Epithelial cell of proximal tubule (primary cell): Measurements from ENCODE around the gene ARPC5. TPM values are rescaled to one million over a fixed set of nuclear protein-coding genes. Genes with fewer than 3 reads are reported as not detected.
"Not testable (repeated sequence)": the region's sequence is repeated elsewhere in the genome, so short reads cannot be mapped to it uniquely, and the experiment has no call there.

Experiments
- DNase-seq: peaks from one replicate; pipeline ENCODE4 v3.0.0-alpha.2; 2011; ENCODE audit warnings: low read depth
- H3K4me3 ChIP-seq: 2 replicates; pipeline ENCODE4 v1.5.1; 2011; ENCODE audit warnings: low read depth, mild to moderate bottlenecking, low read length
- total RNA-seq: library from RNA; depleted of rRNA; stranded (reverse); fragments of >200 nt; gene quantifications from 2 replicates; pipeline ENCODE4 v1.2.3, GENCODE V29; 2015
- TF ChIP-seq, protein P1 (sequence below): conservative IDR thresholded peaks from 2 replicates; pipeline ENCODE4 v1.5.1; 2012; ENCODE audit warnings: low read depth, mild to moderate bottlenecking, low read length

Gene ARPC5
- total RNA-seq, 1 donor from 2014 or later: 94.4 TPM

DNA sequence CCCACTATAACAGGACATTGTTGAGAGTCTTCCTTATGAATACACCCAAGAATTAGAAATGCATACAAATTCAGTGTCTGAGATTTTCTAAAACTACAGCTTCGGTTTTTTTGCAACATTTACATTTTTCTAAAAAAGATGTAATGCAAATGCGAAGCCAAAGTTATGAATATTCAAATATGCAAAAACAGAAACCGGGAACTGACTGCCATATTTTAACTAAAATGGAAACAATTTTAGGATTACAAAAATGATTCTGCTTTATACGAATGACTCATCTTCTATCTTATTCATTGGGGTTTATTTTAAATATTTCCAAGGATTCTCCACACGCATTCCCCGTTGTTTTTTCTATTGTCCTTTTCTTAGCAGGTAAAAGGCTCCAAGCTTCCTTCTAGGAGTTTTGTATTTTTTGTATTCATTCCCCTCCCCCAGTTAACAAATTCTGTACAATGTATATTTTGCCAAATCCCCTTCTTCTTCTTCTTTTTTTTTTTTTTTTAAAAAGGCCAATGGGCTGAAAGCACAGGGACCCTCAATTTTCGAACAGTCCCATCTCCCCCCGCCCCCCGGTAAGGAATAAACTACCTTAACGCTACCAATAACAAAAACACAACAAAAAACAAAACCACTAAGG is 1.0 kb downstream of the ARPC5 start:
- H3K4me3 ChIP-seq: peak overlapping the region; percentile 75
- no peak for DNase-seq
- TF ChIP-seq, protein P1, sequence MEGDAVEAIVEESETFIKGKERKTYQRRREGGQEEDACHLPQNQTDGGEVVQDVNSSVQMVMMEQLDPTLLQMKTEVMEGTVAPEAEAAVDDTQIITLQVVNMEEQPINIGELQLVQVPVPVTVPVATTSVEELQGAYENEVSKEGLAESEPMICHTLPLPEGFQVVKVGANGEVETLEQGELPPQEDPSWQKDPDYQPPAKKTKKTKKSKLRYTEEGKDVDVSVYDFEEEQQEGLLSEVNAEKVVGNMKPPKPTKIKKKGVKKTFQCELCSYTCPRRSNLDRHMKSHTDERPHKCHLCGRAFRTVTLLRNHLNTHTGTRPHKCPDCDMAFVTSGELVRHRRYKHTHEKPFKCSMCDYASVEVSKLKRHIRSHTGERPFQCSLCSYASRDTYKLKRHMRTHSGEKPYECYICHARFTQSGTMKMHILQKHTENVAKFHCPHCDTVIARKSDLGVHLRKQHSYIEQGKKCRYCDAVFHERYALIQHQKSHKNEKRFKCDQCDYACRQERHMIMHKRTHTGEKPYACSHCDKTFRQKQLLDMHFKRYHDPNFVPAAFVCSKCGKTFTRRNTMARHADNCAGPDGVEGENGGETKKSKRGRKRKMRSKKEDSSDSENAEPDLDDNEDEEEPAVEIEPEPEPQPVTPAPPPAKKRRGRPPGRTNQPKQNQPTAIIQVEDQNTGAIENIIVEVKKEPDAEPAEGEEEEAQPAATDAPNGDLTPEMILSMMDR: no peak

DNA sequence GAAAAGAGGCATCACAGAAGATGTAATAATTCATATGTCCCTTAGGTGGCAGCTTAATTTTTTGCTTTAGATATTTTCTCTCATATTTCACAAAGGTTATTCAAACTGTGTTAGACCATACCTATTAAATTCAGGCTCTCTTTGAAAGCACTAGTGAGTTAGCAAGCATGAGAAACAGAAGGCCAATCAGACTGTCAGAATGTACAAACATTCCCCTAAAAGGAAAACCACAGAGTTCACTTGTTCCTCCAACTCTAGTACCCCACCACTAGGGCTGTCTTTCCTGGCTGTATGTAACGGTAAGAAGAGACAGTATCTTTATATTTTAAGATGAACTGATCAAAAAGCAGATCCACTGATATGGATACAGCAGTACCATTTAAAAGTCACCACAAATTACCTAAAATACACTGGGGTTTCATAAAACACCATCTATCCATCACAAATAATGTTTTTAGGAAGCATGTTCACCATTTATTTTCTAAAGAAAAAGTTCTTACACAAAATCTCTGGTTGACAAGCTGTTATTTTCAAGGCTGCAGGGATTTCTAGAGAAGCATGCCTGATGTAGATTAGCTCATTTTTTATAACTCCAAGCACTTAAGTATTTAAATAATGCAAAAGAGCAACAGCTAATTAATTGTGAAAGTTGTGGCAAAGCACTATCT is 1.8 kb downstream of the ARPC5 start:
- DNase-seq: no peak
- TF ChIP-seq, protein P1: peak; percentile 56
- H3K4me3 ChIP-seq: peak overlapping the region; percentile 75

DNA sequence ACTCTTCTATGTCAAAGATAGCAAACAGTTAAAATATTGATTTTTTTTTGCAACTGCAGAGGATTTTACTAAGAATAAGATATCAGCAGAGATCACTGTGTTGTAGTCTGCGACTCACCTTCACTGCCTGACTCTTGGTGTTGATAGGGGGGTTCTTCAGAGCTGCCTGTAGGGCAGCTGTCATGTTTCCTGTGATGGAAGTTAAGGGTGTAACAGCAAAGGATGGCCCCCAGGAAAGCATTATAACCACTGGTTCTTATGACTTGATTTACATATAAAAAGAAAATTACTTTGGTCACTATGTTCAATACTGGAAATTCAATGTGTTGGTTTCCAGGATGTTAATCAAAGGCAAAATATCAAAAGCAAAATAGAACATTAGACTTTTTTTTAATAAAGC is 2.6 kb downstream of the ARPC5 start:
- no peak for DNase-seq
- TF ChIP-seq, protein P1: no peak
- peak overlapping the region; percentile 75 for H3K4me3 ChIP-seq

DNA sequence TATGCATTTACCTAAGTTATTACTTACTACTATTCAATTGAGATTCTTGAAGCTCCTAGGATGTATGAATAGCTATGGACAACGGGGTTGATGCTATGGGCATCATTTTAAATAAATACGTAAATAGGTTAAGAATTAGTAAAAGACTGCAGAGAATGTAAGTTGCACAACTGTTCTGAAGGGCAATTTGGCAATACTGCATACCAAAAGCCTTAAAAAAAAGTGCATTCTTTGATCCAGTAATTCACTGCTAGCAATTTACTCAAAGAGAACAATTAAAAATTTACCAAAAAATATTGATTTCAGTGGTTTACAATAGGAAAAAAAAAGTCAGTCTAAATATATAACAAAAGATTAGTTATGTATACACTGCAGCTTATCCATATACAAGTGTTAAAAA is 3.5 kb downstream of the ARPC5 start:
- no peak overlapping the region for H3K4me3 ChIP-seq
- DNase-seq: no peak
- TF ChIP-seq, protein P1: no peak

DNA sequence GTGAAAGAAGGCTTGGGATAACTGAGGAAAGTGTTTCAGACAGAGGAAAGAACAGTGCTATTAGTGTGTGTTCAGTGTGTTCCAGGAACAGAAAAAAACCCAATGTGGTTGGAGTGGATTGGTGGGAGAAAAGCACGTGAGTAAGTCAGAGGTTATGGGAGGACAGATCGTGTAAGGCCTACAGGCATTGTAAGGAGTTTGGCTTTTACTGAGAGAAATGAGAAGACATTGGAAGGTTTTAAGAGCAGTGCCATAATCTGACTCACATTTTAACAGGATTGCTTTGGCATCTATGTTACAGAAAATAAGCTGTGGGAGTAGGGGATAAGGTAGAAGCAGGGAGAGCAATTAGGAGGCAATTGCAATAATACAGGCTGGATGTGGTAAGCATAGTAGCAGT is 4.8 kb downstream of the ARPC5 start:
- no peak overlapping the region for H3K4me3 ChIP-seq
- DNase-seq: no peak
- TF ChIP-seq, protein P1: no peak

DNA sequence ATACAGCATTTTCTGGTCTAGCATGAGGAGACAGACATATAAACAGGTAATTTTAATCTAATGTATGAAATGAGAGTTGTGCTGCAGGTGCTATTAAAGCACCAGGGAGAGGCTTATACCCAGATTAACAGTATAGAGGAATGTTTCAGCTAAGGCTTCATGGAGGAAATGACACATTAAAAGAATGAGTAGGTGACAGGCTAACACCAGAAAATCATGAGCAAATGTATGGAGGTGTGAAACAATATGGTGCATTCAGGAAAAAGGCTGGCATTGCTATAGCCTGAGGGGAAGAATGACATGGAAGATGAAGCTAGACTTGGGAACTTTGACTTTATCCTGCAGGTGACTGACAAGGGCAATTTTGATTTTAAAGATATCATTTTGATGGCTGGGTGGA is 7.0 kb downstream of the ARPC5 start:
- TF ChIP-seq, protein P1: no peak
- no peak for DNase-seq
- H3K4me3 ChIP-seq: no peak overlapping the region

DNA sequence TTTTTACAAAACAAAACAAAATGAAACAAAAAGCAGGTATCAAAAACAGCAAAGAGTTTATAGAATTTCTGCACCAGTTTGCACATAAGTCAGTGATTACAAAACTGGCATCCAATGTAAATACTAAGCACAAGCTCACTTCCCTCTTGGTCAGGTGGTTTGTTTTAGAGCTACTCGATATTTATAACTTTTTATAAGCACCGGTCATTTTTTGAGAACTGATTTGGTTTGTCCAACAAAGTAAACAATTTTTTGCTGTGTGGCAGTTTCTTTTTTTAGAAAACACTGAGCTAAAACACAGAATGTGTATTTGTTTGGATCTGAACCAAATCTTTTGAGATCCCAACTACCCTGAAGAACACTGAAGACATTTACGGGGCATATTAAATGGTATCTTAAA is 9.3 kb downstream of the ARPC5 start:
- H3K4me3 ChIP-seq, DNase-seq: not testable (repeated sequence)
